GM12873 (cell line): ENCODE results near the gene RNF175.

Source experiments
- CTCF ChIP-seq: IDR thresholded peaks from 2 replicates; pipeline ENCODE4 v1.5.1; 2012; ENCODE audit warnings: low read depth, mild to moderate bottlenecking, moderate library complexity, low read length, control low read depth; ENCODE audit not compliant: insufficient read depth; ENCODE audit errors: missing control alignments

The RNF175 gene

GRCh38 chr4:153776601-153777000 lies 16.8 kb upstream of the RNF175 start:
- no peak for TF ChIP-seq CTCF

GRCh38 chr4:153773236-153773690 lies 13.4 kb upstream of the RNF175 start:
- peak; percentile 7 for TF ChIP-seq CTCF

- no peak for TF ChIP-seq CTCF
Measured at GRCh38 chr4:153771046-153771445, 11.2 kb upstream of the RNF175 start.

GRCh38 chr4:153766758-153767157 lies 6.9 kb upstream of the RNF175 start:
- TF ChIP-seq CTCF = no peak

- no peak for TF ChIP-seq CTCF
Measured at GRCh38 chr4:153765894-153766293, 6.1 kb upstream of the RNF175 start.

GRCh38 chr4:153764601-153765368 lies 5.0 kb upstream of the RNF175 start:
- no peak for TF ChIP-seq CTCF

GRCh38 chr4:153763404-153763803 lies 3.6 kb upstream of the RNF175 start:
- peak; percentile 44 for TF ChIP-seq CTCF
